Neutrophil (primary cell): ENCODE data around the gene ZCCHC12.
"Not testable (repeated sequence)": the region's sequence is repeated elsewhere in the genome, so short reads cannot be mapped to it uniquely, and the experiment has no call there.

ENCODE experiments used
- H3K27ac ChIP-seq: fragments of 200-600 bp; sonication (generic); 2 replicates; pipeline ENCODE4 v1.5.1; 2016; ENCODE audit warnings: mild to moderate bottlenecking, moderate library complexity
- H3K27me3 ChIP-seq: fragments of 200-600 bp; sonication (generic); 2 replicates; pipeline ENCODE4 v1.6.0; 2016; ENCODE audit warnings: mild to moderate bottlenecking
- H3K36me3 ChIP-seq: fragments of 200-600 bp; sonication (generic); 2 replicates; pipeline ENCODE4 v1.5.1; 2017
- H3K4me1 ChIP-seq, 2 experiments: fragments of 200-600 bp in 1 of 2; sonication (generic) in 1 of 2; 1 replicate in 1 of 2; 2 replicates in 1 of 2; pipeline versions ENCODE4 v1.5.1 to v1.6.1; 2013 to 2016; ENCODE audit warnings: low read depth in 1 of 2, low read length in 1 of 2, mild to moderate bottlenecking in 1 of 2, moderate library complexity in 1 of 2; ENCODE audit not compliant: control insufficient read depth in 1 of 2, insufficient read depth in 1 of 2
- H3K4me3 ChIP-seq, 2 experiments: fragments of 200-600 bp in 1 of 2; sonication (generic) in 1 of 2; 1 replicate in 1 of 2; 2 replicates in 1 of 2; pipeline ENCODE4 v1.5.1; 2013 to 2016; ENCODE audit warnings: low read depth in 1 of 2, low read length in 1 of 2, mild to moderate bottlenecking in 1 of 2, moderate library complexity in 1 of 2
- H3K9me3 ChIP-seq: fragments of 200-600 bp; sonication (generic); 2 replicates; pipeline ENCODE4 v1.5.1; 2016
- TF ChIP-seq, protein P1 (sequence below): fragments of 200-600 bp; sonication (generic); IDR thresholded peaks from 2 replicates; pipeline ENCODE4 v1.5.1; 2016; ENCODE audit warnings: antibody characterized with exemption

ZCCHC12 gene

DNA sequence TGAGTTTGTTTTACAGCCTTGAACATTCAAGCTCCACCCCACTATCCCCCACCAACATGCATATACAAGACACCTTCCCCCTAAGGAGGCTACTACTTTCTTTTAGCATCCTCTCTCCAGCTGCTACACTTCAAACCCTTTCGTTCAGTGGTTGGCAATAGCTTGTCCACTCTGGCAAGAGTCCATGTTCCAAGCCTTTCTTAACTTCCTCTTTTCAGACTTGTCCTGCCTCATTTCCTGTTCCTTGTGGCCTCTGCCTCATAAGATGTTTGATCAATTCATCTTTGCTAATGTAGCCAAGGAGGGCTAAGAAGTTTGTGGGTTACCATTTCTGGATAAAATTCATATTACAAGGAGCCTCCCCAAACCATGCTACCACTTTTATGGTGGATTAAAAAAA lies 20.8 kb upstream of the ZCCHC12 start:
- TF ChIP-seq, protein P1, sequence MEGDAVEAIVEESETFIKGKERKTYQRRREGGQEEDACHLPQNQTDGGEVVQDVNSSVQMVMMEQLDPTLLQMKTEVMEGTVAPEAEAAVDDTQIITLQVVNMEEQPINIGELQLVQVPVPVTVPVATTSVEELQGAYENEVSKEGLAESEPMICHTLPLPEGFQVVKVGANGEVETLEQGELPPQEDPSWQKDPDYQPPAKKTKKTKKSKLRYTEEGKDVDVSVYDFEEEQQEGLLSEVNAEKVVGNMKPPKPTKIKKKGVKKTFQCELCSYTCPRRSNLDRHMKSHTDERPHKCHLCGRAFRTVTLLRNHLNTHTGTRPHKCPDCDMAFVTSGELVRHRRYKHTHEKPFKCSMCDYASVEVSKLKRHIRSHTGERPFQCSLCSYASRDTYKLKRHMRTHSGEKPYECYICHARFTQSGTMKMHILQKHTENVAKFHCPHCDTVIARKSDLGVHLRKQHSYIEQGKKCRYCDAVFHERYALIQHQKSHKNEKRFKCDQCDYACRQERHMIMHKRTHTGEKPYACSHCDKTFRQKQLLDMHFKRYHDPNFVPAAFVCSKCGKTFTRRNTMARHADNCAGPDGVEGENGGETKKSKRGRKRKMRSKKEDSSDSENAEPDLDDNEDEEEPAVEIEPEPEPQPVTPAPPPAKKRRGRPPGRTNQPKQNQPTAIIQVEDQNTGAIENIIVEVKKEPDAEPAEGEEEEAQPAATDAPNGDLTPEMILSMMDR = no peak
- no peak overlapping the region for H3K4me3 ChIP-seq

DNA sequence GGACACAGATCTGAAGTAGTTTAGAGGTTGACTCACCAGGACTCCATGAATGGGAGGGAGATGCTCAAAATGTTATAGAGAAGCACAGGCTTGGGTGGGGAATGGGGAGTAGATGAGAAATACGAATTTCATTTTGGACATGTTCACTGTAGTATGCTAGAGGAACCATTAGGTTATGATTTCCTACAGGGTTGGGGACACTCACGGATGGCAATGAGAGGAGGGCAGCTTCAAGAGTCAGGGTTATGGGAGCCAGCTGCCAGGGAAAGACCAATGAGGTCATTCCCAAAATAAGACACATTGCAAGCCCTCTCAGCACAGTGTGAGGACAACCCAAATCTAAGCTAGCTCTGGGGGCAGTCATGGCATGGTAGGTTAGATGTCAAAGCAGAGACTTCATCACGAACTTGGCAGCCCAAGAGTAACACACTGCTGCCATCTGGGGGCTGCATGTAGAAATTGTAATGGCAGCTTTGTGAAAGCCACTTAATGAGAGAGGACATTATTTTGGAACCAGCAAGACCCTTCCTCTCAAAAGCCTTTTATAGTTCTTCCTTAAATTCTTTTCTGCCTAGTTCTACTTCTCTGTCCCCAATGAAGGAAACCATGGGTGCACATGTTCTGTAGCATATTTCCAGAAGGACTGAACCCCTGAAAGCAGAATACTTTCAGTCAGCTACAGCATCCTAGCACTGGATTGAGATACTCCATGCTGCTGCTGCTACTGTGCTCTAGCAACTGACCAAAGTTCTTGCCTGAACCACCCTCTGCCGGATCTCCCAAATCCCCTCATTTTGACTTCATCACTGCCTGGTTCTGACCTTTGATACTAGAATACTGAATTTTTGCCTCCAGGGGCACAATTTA lies 16.2 kb upstream of the ZCCHC12 start:
- H3K4me3 ChIP-seq = no peak overlapping the region
- peaks cover 6 to 8% of the 10 kb centered on the region in 2 experiments for H3K4me1 ChIP-seq
- TF ChIP-seq, protein P1 = peak; percentile 59
- no peak overlapping the region for H3K27ac ChIP-seq
- no peaks in the 10 kb centered on the region for H3K36me3 ChIP-seq
- no peaks in the 10 kb centered on the region for H3K9me3 ChIP-seq
- H3K27me3 ChIP-seq = no peaks in the 10 kb centered on the region

More for the DNA sequence above, 20.8 kb upstream of the ZCCHC12 start:
- Histone ChIP-seq H3K36me3 (no peaks in the 10 kb centered on the region), H3K27ac (no peak overlapping the region), H3K9me3 (no peaks in the 10 kb centered on the region), H3K4me1 (peaks cover 6 to 8% of the 10 kb centered on the region in 2 experiments), H3K27me3 (no peaks in the 10 kb centered on the region)

DNA sequence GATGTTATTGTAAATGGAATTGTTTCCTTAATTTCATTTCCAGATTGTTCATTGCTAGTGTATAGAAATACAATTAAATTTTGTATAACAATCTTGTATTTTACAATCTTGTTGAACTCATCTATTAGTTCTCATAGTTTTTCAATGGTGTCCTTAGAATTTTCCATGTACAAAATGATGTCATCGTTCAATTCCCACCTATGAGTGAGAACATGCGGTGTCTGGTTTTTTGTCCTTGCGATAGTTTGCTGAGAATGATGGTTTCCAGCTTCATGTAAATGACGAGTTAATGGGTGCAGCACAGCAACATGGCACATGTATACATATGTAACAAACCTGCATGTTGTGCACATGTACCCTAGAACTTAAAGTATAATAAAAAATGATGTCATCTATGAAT lies 6.4 kb upstream of the ZCCHC12 start:
- H3K4me1 ChIP-seq, H3K9me3 ChIP-seq, H3K27ac ChIP-seq, H3K4me3 ChIP-seq, H3K36me3 ChIP-seq: not testable (repeated sequence)
- H3K27me3 ChIP-seq = peaks cover 18% of the 10 kb centered on the region

DNA sequence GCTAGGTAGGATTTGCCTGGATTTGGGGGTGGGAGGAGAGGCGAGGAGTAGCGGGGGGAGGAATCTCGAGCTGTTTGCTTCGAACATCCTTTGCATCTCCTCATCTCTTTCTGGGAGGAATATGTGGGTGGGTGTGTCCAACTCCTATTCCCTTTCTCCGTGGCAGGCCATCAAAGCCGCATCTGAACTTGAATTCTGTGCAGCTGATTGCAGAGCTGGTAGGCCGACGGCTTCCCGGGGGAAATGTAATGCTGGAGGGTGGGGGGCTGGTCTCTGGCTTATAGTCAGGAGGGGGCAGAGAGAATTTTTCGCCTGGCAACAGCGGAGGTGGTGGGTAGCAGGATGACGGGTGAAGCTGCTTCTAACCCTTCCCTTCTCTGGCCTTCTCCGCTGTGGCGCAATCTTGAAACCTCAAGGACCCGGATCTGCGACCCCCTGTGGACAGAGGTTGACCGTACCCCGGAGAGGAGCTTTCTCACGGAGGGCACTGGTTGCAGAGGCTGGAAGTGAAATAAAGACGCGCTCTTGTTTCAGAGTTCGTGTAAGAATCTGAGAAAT lies 628 bp downstream of the ZCCHC12 start:
- TF ChIP-seq, protein P1 = no peak
- H3K4me1 ChIP-seq = peaks cover 0 to 9% of the 10 kb centered on the region in 2 experiments
- peaks cover 88% of the 10 kb centered on the region for H3K27me3 ChIP-seq
- no peaks in the 10 kb centered on the region for H3K9me3 ChIP-seq
- H3K36me3 ChIP-seq = no peaks in the 10 kb centered on the region
- H3K27ac ChIP-seq = no peak overlapping the region
- no peak overlapping the region for H3K4me3 ChIP-seq

DNA sequence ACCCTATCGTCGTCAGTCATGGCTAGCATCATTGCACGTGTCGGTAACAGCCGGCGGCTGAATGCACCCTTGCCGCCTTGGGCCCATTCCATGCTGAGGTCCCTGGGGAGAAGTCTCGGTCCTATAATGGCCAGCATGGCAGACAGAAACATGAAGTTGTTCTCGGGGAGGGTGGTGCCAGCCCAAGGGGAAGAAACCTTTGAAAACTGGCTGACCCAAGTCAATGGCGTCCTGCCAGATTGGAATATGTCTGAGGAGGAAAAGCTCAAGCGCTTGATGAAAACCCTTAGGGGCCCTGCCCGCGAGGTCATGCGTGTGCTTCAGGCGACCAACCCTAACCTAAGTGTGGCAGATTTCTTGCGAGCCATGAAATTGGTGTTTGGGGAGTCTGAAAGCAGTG lies 1.6 kb downstream of the ZCCHC12 start:
- H3K9me3 ChIP-seq = no peaks in the 10 kb centered on the region
- H3K4me3 ChIP-seq = no peak overlapping the region
- no peaks in the 10 kb centered on the region for H3K36me3 ChIP-seq
- no peak overlapping the region for H3K27ac ChIP-seq
- TF ChIP-seq, protein P1 = no peak
- peaks cover 95% of the 10 kb centered on the region for H3K27me3 ChIP-seq
- peaks cover 0 to 9% of the 10 kb centered on the region in 2 experiments for H3K4me1 ChIP-seq

DNA sequence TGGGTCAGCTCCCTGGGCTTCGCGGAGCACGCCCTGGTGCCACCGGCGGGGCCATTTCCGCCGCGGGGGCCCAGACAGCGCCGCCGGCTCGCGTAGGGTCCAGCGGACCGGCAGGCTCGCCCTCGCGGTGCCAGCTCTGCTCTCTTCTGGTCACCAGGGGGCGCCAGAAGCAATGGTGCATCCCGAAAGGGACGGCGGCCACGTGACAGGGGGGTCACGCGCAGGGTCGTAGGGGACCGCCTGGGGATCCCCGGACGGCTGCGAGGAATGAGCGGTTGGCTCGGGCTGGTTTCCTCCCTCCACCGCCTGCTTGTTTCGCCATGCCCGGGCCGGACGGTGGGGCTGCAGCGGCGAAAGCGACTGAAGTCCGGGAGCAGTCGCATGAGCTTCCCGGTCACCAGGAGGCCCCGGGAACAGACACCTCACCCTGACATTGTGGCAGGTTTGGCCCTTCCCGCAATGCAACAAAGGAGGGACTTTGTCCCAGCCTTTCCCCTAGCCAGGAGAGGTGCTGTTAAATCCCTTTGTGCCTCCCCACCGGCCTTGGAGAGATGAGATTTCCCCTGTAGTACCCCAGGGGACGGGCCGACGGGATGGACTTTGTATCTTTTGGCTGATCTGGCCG lies 15.8 kb downstream of the ZCCHC12 start:
- peak overlapping the region; percentile 42 to 52 for H3K4me3 ChIP-seq
- H3K9me3 ChIP-seq = no peaks in the 10 kb centered on the region
- H3K4me1 ChIP-seq = peaks cover 0 to 7% of the 10 kb centered on the region in 2 experiments
- TF ChIP-seq, protein P1 = peak; percentile 52
- no peak overlapping the region for H3K27ac ChIP-seq
- H3K27me3 ChIP-seq = peaks cover 25% of the 10 kb centered on the region
- no peaks in the 10 kb centered on the region for H3K36me3 ChIP-seq
